HUES6 (cell line): ENCODE results near the gene NME9.

Experiments used
- H3K27ac ChIP-seq: 2 replicates; pipeline ENCODE4 v1.7.0; 2013; ENCODE audit warnings: low read depth, mild to moderate bottlenecking, low read length, inconsistent platforms
- H3K27me3 ChIP-seq: 2 replicates; pipeline ENCODE4 v1.6.1; 2013; ENCODE audit warnings: low read length; ENCODE audit not compliant: control insufficient read depth, insufficient read depth
- H3K36me3 ChIP-seq: 2 replicates; pipeline ENCODE4 v1.6.1; 2013; ENCODE audit warnings: low read length; ENCODE audit not compliant: control insufficient read depth, insufficient read depth
- H3K4me1 ChIP-seq: 2 replicates; pipeline ENCODE4 v1.6.1; 2013; ENCODE audit warnings: low read length; ENCODE audit not compliant: control insufficient read depth, insufficient read depth
- H3K4me3 ChIP-seq: 2 replicates; pipeline ENCODE4 v1.5.1; 2013; ENCODE audit warnings: low read depth, low read length
- H3K9ac ChIP-seq: one replicate; pipeline ENCODE4 v1.6.1; 2013; ENCODE audit warnings: mild to moderate bottlenecking, low read length
- H3K9me3 ChIP-seq: 2 replicates; pipeline ENCODE4 v1.6.1; 2013; ENCODE audit warnings: low read depth, low read length; ENCODE audit not compliant: control insufficient read depth, insufficient read depth

Gene NME9

DNA sequence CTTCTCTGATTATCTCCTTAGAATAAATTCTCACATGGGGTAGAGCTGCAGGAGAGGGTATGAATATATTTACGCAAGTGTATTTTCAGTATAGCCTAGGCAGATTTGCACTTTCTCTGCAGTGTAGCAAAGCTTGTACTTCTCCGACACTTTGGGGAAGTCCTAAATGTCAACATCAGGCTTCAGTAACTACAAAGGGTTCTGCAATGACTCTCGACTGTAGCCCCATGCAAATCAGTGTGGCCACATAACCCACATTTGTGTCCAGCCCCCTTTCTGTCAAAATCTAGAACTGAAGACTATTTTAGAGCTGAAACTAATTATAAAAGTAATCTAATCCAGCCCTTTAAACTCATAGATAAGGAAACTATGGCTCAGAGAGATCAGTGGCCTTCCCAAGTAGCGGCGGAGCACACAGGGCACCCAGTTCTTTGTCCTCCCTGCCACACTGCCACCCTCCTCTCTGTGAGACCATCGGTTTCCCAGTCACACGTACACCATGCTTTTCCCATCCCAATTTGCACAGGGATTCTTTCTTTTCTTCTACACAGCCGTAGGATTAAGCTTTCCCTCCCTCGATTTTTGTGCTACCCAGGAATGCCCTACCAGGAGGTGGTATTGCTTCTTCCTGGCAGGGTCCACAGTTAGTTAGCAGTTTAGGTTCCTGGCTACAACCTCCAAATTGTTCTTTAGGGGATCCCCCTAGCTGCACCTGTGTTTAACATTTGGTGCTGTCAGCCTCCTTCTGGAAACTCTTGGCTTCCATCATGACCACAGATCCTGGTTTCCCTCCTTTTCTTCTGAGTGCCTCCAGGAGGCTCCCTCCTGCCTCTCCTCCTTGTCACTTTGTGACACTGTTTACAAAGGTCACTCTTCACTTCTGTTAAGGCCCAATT, 41.7 kb upstream of the NME9 start:
- H3K27me3 ChIP-seq, result no peaks in the 10 kb centered on the region
- H3K9ac ChIP-seq, result no peak overlapping the region
- H3K9me3 ChIP-seq, result no peaks in the 10 kb centered on the region
- H3K27ac ChIP-seq, result no peak overlapping the region
- H3K4me1 ChIP-seq, result 0 out of 2 replicates have a peak, but pooled peaks cover 6% of the 10 kb centered on the region
- H3K4me3 ChIP-seq, result no peak overlapping the region
- H3K36me3 ChIP-seq, result no peaks in the 10 kb centered on the region; the same call in 1 of the 2 replicates

GRCh38 chr3:138370321-138370720, 40.7 kb upstream of the NME9 start:
- Histone ChIP-seq H3K4me3 (no peak overlapping the region), H3K4me1 (0 out of 2 replicates have a peak, but pooled peaks cover 6% of the 10 kb centered on the region), H3K36me3 (no peaks in the 10 kb centered on the region; the same call in 1 of the 2 replicates), H3K9me3 (no peaks in the 10 kb centered on the region), H3K27me3 (no peaks in the 10 kb centered on the region), H3K9ac (no peak overlapping the region), H3K27ac (no peak overlapping the region)

DNA sequence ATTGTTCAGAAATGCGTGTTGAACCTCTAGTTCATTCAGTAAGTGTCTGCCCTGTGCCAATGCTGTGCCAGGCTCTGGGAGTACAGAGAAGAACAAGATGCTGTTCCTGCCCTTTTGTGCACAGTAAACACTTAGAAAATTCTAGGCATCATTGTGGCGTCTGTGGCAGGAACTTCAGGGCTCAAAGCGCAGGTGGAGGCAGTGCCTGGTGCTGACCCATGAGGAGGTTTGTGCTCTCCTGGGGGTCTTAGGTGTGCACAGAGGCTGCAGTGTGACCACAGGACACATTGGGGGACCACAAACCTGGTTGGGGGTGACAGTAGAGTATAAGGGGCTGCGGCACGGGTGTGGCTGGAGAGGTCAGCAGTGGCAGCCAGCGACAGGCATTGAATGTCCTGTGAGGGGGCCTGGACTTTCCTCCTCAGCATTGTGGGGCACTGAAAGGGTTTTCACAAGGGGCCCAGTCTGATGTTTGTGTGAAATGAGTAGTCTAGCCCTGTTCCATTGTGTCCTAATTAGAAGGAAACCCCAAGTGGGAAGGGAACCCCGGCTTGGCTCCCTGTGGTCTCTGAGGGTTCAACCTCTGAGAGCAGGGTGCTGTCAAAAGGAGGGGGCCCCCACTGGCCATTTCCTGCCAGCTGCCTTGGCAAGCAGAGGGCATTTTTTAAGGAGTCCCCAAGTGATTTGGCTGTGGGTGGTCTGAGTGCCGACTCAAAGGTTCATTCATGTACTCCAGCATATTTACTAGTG, 39.7 kb upstream of the NME9 start:
- Histone ChIP-seq H3K36me3 (no peaks in the 10 kb centered on the region; the same call in 1 of the 2 replicates), H3K27ac (no peak overlapping the region), H3K9ac (no peak overlapping the region), H3K27me3 (no peaks in the 10 kb centered on the region), H3K9me3 (no peaks in the 10 kb centered on the region), H3K4me1 (0 out of 2 replicates have a peak, but pooled peaks cover 6% of the 10 kb centered on the region), H3K4me3 (no peak overlapping the region)

GRCh38 chr3:138367911-138368310, 38.3 kb upstream of the NME9 start:
- no peaks in the 10 kb centered on the region for H3K36me3 ChIP-seq
- no peak overlapping the region for H3K9ac ChIP-seq
- no peak overlapping the region for H3K4me3 ChIP-seq
- H3K9me3 ChIP-seq, result no peaks in the 10 kb centered on the region
- 0 out of 2 replicates have a peak, but pooled peaks cover 9% of the 10 kb centered on the region for H3K4me1 ChIP-seq
- H3K27ac ChIP-seq, result no peak overlapping the region
- H3K27me3 ChIP-seq, result no peaks in the 10 kb centered on the region

- no peak overlapping the region for H3K4me3 ChIP-seq
- no peaks in the 10 kb centered on the region for H3K9me3 ChIP-seq
- no peaks in the 10 kb centered on the region for H3K36me3 ChIP-seq
- H3K9ac ChIP-seq, result no peak overlapping the region
- H3K27ac ChIP-seq, result no peak overlapping the region
- 0 out of 2 replicates have a peak, but pooled peaks cover 9% of the 10 kb centered on the region for H3K4me1 ChIP-seq
- no peaks in the 10 kb centered on the region for H3K27me3 ChIP-seq
These were observed 37.7 kb upstream of the NME9 start for GRCh38 chr3:138367326-138367850.

DNA sequence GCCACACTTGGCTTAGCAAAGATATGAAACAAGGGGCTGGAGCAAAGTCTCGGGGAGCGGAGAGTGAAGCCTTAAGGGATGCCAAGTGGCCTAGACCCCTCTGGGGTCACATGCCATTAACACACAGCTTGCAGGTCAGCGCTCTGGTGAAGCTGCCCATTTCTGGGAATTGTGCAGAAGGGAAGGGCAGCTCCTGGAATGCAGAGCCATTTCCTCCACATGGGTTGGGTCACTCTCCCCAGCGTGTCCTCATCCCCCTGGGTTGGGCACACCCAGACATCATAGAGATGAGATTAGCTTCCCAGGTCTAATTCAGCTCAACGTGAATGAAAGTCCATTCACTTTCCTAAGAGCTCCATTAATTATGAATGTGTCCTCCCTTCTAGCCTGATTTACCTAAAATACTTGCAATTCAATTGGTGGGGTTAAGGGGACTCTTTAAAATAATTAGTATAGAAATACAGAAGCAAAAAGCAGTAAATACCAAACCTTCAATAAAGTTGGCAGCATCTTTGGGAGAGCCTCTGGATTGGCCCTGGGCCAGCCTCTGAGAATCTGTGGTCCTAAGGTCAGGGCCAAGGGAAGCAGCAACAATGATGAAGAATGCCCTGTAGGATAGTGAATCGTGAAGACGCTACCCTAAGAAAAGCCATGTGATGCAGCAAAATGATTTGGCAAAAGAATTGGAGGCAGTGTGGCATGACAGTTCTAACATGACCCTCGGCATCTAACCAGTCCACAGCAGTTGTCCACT, 36.5 kb upstream of the NME9 start:
- Histone ChIP-seq H3K36me3 (no peaks in the 10 kb centered on the region), H3K27me3 (no peaks in the 10 kb centered on the region), H3K27ac (no peak overlapping the region), H3K9ac (no peak overlapping the region), H3K9me3 (no peaks in the 10 kb centered on the region), H3K4me1 (0 out of 2 replicates have a peak, but pooled peaks cover 9% of the 10 kb centered on the region), H3K4me3 (no peak overlapping the region)

- no peak overlapping the region for H3K9ac ChIP-seq
- H3K36me3 ChIP-seq, result no peaks in the 10 kb centered on the region
- no peak overlapping the region for H3K4me3 ChIP-seq
- H3K27ac ChIP-seq, result no peak overlapping the region
- no peaks in the 10 kb centered on the region for H3K9me3 ChIP-seq
- H3K27me3 ChIP-seq, result no peaks in the 10 kb centered on the region
- H3K4me1 ChIP-seq, result 0 out of 2 replicates have a peak, but pooled peaks cover 9% of the 10 kb centered on the region
These were observed 35.6 kb upstream of the NME9 start for GRCh38 chr3:138365253-138365555.

DNA sequence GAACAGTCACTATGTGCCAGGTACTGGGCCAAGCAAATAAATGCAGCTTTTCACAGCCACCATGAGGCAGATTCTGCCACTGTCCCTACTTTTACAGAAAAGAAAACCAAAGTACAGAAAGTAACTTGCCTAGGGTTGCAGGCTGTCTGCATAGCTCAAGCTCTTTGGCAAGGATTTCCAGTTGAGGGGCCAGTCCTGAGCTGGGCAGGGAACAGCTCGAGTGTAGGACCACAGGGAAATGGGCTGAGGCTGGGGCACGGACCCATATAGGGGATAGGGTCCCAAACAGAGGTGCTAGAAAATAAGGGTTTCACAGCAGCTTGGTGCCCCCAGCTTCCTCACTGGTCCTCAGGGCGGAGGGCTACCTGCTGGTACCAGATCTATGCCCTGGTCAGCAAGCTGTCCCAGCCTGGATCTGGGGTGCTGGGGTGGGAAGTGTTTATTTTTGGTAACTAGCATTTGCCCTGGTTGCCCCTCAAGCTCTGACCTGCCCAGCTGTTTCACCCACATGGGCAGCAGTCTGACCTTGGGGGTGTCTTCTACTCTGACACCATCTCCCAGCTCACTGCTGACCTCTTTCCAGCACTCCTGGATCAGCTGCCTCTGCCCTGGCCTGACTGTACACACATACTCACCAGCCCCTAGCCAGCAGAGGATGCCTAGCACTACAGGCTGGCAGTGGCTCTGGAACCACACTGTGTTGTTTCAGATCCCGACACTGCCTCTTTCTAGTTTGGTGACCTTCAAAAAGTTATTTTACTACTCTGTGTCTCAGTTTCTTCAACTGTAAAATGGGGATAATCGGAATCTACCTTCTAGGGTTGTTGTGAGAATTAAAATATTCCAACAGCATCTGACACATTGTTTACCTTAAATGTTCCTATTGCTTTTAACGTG, 35.0 kb upstream of the NME9 start:
- H3K27ac ChIP-seq, result no peak overlapping the region
- 0 out of 2 replicates have a peak, but pooled peaks cover 9% of the 10 kb centered on the region for H3K4me1 ChIP-seq
- H3K9me3 ChIP-seq, result no peaks in the 10 kb centered on the region
- no peaks in the 10 kb centered on the region for H3K36me3 ChIP-seq
- H3K4me3 ChIP-seq, result no peak overlapping the region
- H3K9ac ChIP-seq, result no peak overlapping the region
- no peaks in the 10 kb centered on the region for H3K27me3 ChIP-seq

GRCh38 chr3:138363322-138363721, 33.7 kb upstream of the NME9 start:
- H3K4me3 ChIP-seq, result no peak overlapping the region
- H3K9me3 ChIP-seq, result no peaks in the 10 kb centered on the region
- H3K27ac ChIP-seq, result no peak overlapping the region
- peaks cover 13% of the 10 kb centered on the region; the same call in 1 of the 2 replicates for H3K4me1 ChIP-seq
- H3K36me3 ChIP-seq, result no peaks in the 10 kb centered on the region
- no peaks in the 10 kb centered on the region for H3K27me3 ChIP-seq
- no peak overlapping the region for H3K9ac ChIP-seq

GRCh38 chr3:138362538-138362937, 32.9 kb upstream of the NME9 start:
- no peak overlapping the region for H3K4me3 ChIP-seq
- H3K9ac ChIP-seq, result no peak overlapping the region
- peaks cover 10% of the 10 kb centered on the region; the same call in 1 of the 2 replicates for H3K4me1 ChIP-seq
- no peaks in the 10 kb centered on the region for H3K27me3 ChIP-seq
- H3K36me3 ChIP-seq, result no peaks in the 10 kb centered on the region
- no peaks in the 10 kb centered on the region for H3K9me3 ChIP-seq
- no peak overlapping the region for H3K27ac ChIP-seq
